CD14-positive monocyte (primary cell): Measurements from ENCODE around the gene DACT2. TPM values are rescaled to one million over a fixed set of nuclear protein-coding genes. Genes with fewer than 3 reads are reported as not detected.

Source experiments
- DNase-seq, 3 donors: peaks; one replicate each; pipeline ENCODE4 v3.0.0-alpha.2; 2011 to 2022
- H2AFZ ChIP-seq: 2 replicates; pipeline ENCODE4 v1.6.0; 2012; ENCODE audit warnings: mild to moderate bottlenecking, low read depth, low read length, inconsistent platforms; ENCODE audit not compliant: insufficient read depth, poor library complexity, severe bottlenecking
- H3K27ac ChIP-seq, 2 donors: 1 replicate in 1 of 2; 2 replicates in 1 of 2; pipeline ENCODE4 v1.5.1; 2012 to 2013; ENCODE audit warnings: low read length in 2 of 2, control low read depth in 1 of 2, inconsistent platforms in 1 of 2, low read depth in 1 of 2, mild to moderate bottlenecking in 1 of 2
- H3K27me3 ChIP-seq, 2 donors: one replicate each; pipeline versions ENCODE4 v1.6.0 to v1.6.1; 2011 to 2013; ENCODE audit warnings: low read length in 2 of 2; ENCODE audit not compliant: control insufficient read depth in 2 of 2, insufficient read depth in 2 of 2
- H3K36me3 ChIP-seq, 2 donors: replicated peaks in 1 of 2; 1 replicate in 1 of 2; 2 replicates in 1 of 2; pipeline versions ENCODE4 v1.5.1 to v1.6.1; 2012 to 2013; ENCODE audit warnings: low read length in 2 of 2, control low read depth in 1 of 2, inconsistent platforms in 1 of 2, mild to moderate bottlenecking in 1 of 2; ENCODE audit not compliant: insufficient read depth in 2 of 2, control insufficient read depth in 1 of 2
- H3K4me1 ChIP-seq, 2 donors: 1 replicate in 1 of 2; 2 replicates in 1 of 2; pipeline versions ENCODE4 v1.5.1 to v1.6.1; 2012 to 2013; ENCODE audit warnings: low read length in 2 of 2, control low read depth in 1 of 2, inconsistent platforms in 1 of 2, mild to moderate bottlenecking in 1 of 2, moderate library complexity in 1 of 2; ENCODE audit not compliant: insufficient read depth in 2 of 2, control insufficient read depth in 1 of 2
- H3K4me2 ChIP-seq: replicated peaks from 2 replicates; pipeline ENCODE3; 2012; ENCODE audit warnings: low read length, moderate library complexity, mild to moderate bottlenecking; ENCODE audit not compliant: poor library complexity, severe bottlenecking; ENCODE audit errors: extremely low read depth
- H3K4me3 ChIP-seq, 3 experiments: fragments of 200-600 bp in 1 of 3; sonication (generic) in 1 of 3; replicated peaks in 1 of 3; 1 replicate in 2 of 3; 2 replicates in 1 of 3; pipeline ENCODE4 v1.5.1; 2011 to 2013; ENCODE audit warnings: low read length in 3 of 3, mild to moderate bottlenecking in 3 of 3, control low read depth in 2 of 3, low read depth in 2 of 3, inconsistent platforms in 1 of 3, moderate library complexity in 1 of 3
- H3K79me2 ChIP-seq: 2 replicates; pipeline ENCODE4 v1.6.0; 2012; ENCODE audit warnings: mild to moderate bottlenecking, control low read depth, inconsistent platforms, low read length, moderate library complexity; ENCODE audit not compliant: insufficient read depth
- H3K9ac ChIP-seq: 2 replicates; pipeline ENCODE4 v1.6.0; 2017; ENCODE audit warnings: low read length, mild to moderate bottlenecking; ENCODE audit not compliant: insufficient read depth, poor library complexity, severe bottlenecking
- H3K9me3 ChIP-seq, 2 donors: replicated peaks in 1 of 2; 1 replicate in 1 of 2; 2 replicates in 1 of 2; pipeline versions ENCODE4 v1.5.1 to v1.6.1; 2012 to 2013; ENCODE audit warnings: low read length in 2 of 2, control low read depth in 1 of 2; ENCODE audit not compliant: control insufficient read depth in 1 of 2, insufficient read depth in 1 of 2
- H4K20me1 ChIP-seq: 2 replicates; pipeline ENCODE4 v1.6.0; 2012; ENCODE audit warnings: mild to moderate bottlenecking, low read length, control low read depth, moderate library complexity; ENCODE audit not compliant: insufficient read depth
- H3K27ac Mint-ChIP-seq, 7 donors: one replicate each; pipeline ENCODE4 v1.8.0; 2020; ENCODE audit warnings: mild to moderate bottlenecking in 7 of 7, mixed read lengths in 7 of 7, moderate library complexity in 6 of 7, inconsistent platforms in 2 of 7
- H3K27me3 Mint-ChIP-seq, 3 donors: one replicate each; pipeline ENCODE4 v1.8.0; 2021 to 2022; ENCODE audit warnings: low read depth in 3 of 3, mild to moderate bottlenecking in 3 of 3, mixed read lengths in 3 of 3, moderate library complexity in 3 of 3, inconsistent platforms in 1 of 3
- H3K36me3 Mint-ChIP-seq, 2 donors: one replicate each; pipeline ENCODE4 v1.8.0; 2020; ENCODE audit warnings: mixed read lengths in 2 of 2, inconsistent platforms in 1 of 2, mild to moderate bottlenecking in 1 of 2
- H3K4me1 Mint-ChIP-seq: one replicate; pipeline ENCODE4 v1.8.0; 2020; ENCODE audit warnings: mild to moderate bottlenecking, mixed read lengths
- H3K4me3 Mint-ChIP-seq, 2 donors: one replicate each; pipeline ENCODE4 v1.8.0; 2020; ENCODE audit warnings: mild to moderate bottlenecking in 2 of 2, mixed read lengths in 2 of 2, moderate library complexity in 1 of 2
- H3K9me3 Mint-ChIP-seq, 7 donors: one replicate each; pipeline ENCODE4 v1.8.0; 2020 to 2022; ENCODE audit warnings: mixed read lengths in 7 of 7, mild to moderate bottlenecking in 6 of 7, moderate library complexity in 6 of 7, inconsistent platforms in 2 of 7
- WGBS: methylation state at CpG from one replicate; pipeline ENCODE4 v1.1.5; 2013; ENCODE audit warnings: missing lambda C conversion rate; ENCODE audit not compliant: insufficient coverage; 5-methylcytosine and 5-hydroxymethylcytosine counted together
- intact Hi-C, 2 donors: fragments of 100-400 bp; cut with micrococcal nuclease; formaldehyde crosslinking; loops; one replicate each; pipeline versions ENCODE4 v1.15.0 to v1.15.1; 2023
- polyA plus RNA-seq, 3 donors: library from polyadenylated mRNA; depleted of rRNA in 1 of 3; unstranded in 2 of 3; stranded (reverse) in 1 of 3; fragments of 300-500 nt in 2 of 3; fragments of >200 nt in 1 of 3; fragmentation: Illumina TruSeq in 2 of 3; gene quantifications; 1 replicate in 2 of 3; 2 replicates in 1 of 3; pipeline ENCODE4 v1.2.3, GENCODE V29; 2012 to 2021
- TF ChIP-seq, protein P1 (sequence below): fragments of 200-600 bp; IDR thresholded peaks from one replicate; pipeline ENCODE4 v1.8.0; 2022; ENCODE audit warnings: antibody characterized with exemption, mild to moderate bottlenecking

Gene DACT2
- polyA plus RNA-seq, 3 donors = not detected

DNA sequence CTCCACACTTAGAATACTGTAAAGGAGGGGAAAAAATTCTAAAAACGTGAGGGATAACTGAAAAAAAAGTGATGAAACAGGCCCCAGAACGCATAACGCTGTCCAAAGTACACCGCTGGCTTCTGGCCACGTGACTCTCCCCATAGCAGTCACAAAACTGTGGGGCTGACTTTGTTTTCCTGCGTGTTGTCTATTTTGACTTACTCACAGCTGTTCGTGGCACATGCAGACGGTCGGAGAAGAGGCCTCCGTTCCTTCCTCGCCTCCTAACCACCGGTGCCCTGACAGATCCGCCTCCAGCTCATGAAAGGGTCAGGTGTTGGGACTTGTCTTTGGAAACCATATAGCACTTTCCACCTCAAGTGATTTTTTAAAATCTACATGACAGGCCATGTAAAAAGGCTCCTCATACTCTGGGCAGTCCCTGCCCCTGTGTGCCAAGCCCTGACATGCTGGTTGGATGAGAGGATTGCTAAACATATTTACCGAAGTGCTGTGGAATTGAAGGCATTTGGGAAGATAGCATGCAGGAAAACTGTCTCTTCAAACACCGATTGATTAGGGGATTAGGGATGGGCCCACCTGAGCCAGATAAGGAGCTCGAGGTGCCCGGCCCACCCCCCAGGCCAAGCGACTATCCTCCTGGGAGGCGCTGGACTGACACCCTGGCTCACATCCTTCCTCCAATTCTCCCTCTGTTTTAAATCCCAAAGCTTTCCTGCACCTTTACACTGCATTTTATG, 54.8 kb downstream of the DACT2 start:
- intact Hi-C loops = no loop called here
- Mint-ChIP-seq H3K9me3 (peaks cover 0 to 2% (median 0%) of the 10 kb centered on the region in 7 donors), H3K4me1 (no peaks in the 10 kb centered on the region), H3K27me3 (peaks cover 0 to 1% (median 1%) of the 10 kb centered on the region in 3 donors), H3K27ac (no peak overlapping the region), H3K4me3 (no peak overlapping the region), H3K36me3 (no peaks in the 10 kb centered on the region)
- no peak for DNase-seq
- H3K4me1 ChIP-seq = no peaks in the 10 kb centered on the region
- H3K36me3 ChIP-seq = no peaks in the 10 kb centered on the region
- H3K27ac ChIP-seq = no peak overlapping the region
- H3K27me3 ChIP-seq = no peaks in the 10 kb centered on the region
- H3K4me3 ChIP-seq = no peak overlapping the region
- H4K20me1 ChIP-seq = no peaks in the 10 kb centered on the region
- H3K9ac ChIP-seq = no peak overlapping the region
- no peaks in the 10 kb centered on the region for H3K9me3 ChIP-seq
- WGBS = 82% methylated on average over 12 of the region's 19 CpGs
- TF ChIP-seq, protein P1, sequence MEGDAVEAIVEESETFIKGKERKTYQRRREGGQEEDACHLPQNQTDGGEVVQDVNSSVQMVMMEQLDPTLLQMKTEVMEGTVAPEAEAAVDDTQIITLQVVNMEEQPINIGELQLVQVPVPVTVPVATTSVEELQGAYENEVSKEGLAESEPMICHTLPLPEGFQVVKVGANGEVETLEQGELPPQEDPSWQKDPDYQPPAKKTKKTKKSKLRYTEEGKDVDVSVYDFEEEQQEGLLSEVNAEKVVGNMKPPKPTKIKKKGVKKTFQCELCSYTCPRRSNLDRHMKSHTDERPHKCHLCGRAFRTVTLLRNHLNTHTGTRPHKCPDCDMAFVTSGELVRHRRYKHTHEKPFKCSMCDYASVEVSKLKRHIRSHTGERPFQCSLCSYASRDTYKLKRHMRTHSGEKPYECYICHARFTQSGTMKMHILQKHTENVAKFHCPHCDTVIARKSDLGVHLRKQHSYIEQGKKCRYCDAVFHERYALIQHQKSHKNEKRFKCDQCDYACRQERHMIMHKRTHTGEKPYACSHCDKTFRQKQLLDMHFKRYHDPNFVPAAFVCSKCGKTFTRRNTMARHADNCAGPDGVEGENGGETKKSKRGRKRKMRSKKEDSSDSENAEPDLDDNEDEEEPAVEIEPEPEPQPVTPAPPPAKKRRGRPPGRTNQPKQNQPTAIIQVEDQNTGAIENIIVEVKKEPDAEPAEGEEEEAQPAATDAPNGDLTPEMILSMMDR = no peak
- H3K79me2 ChIP-seq = no peaks in the 10 kb centered on the region
- no peak overlapping the region for H3K4me2 ChIP-seq
- no peak overlapping the region for H2AFZ ChIP-seq

DNA sequence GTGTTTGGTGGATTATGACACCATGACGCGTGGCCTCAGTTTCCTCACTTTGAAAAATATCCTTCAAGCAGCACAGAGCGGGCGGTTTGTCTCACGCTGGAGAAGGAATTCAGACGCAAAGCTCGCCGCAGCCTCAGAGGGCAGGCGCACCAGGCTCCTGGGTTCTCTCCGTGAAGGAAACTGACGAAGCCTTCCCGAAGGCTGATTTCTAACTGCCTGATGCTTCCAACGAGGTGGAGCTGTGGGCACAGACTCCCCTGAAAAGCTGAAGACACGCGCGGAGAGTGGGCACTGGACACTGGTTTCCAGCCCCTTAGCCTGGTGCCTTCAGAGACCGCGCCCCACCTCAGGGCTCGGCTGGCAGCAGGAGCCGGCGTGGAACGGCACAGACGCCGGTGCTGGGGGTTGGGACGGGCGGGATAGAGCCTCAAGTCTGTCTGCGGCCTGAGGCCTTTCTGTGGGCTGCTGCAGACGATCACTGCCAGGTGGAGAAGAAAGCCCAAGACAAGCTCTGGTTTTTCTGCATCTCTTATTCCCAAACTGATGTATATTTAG, 56.1 kb downstream of the DACT2 start:
- Mint-ChIP-seq H3K4me3 (no peak overlapping the region), H3K4me1 (no peaks in the 10 kb centered on the region), H3K9me3 (peaks cover 0 to 2% (median 0%) of the 10 kb centered on the region in 7 donors), H3K27me3 (peaks cover 0 to 1% (median 1%) of the 10 kb centered on the region in 3 donors), H3K27ac (no peak overlapping the region), H3K36me3 (no peaks in the 10 kb centered on the region)
- H2AFZ ChIP-seq = no peak overlapping the region
- H3K27me3 ChIP-seq = no peaks in the 10 kb centered on the region
- H3K4me3 ChIP-seq = no peak overlapping the region
- H3K4me1 ChIP-seq = no peaks in the 10 kb centered on the region
- 91% methylated on average over 28 of the region's 28 CpGs for WGBS
- TF ChIP-seq, protein P1 = no peak
- intact Hi-C loops = no loop called here
- H4K20me1 ChIP-seq = no peaks in the 10 kb centered on the region
- H3K79me2 ChIP-seq = no peaks in the 10 kb centered on the region
- no peak overlapping the region for H3K27ac ChIP-seq
- H3K36me3 ChIP-seq = no peaks in the 10 kb centered on the region
- DNase-seq = no peak
- no peak overlapping the region for H3K4me2 ChIP-seq
- H3K9me3 ChIP-seq = no peaks in the 10 kb centered on the region
- H3K9ac ChIP-seq = no peak overlapping the region
